Hematopoietic multipotent progenitor cell treated with erythropoietin and hydrocortisone succinate and interleukin-3 and kit ligand, for 17 days (in vitro differentiated cells): ENCODE results near the gene TPRG1.

ENCODE experiments used
- DNase-seq: peaks from one replicate; pipeline ENCODE4 v3.0.0-alpha.2; 2015; ENCODE audit warnings: low spot score

Gene TPRG1

GRCh38 chr3:189282741-189283140 is 111.0 kb downstream of the TPRG1 start:
- DNase-seq, result no peak

- no peak for DNase-seq
Observed at GRCh38 chr3:189286188-189286587, 114.4 kb downstream of the TPRG1 start.

- no peak for DNase-seq
Observed at GRCh38 chr3:189286916-189287315, 115.1 kb downstream of the TPRG1 start.

DNA sequence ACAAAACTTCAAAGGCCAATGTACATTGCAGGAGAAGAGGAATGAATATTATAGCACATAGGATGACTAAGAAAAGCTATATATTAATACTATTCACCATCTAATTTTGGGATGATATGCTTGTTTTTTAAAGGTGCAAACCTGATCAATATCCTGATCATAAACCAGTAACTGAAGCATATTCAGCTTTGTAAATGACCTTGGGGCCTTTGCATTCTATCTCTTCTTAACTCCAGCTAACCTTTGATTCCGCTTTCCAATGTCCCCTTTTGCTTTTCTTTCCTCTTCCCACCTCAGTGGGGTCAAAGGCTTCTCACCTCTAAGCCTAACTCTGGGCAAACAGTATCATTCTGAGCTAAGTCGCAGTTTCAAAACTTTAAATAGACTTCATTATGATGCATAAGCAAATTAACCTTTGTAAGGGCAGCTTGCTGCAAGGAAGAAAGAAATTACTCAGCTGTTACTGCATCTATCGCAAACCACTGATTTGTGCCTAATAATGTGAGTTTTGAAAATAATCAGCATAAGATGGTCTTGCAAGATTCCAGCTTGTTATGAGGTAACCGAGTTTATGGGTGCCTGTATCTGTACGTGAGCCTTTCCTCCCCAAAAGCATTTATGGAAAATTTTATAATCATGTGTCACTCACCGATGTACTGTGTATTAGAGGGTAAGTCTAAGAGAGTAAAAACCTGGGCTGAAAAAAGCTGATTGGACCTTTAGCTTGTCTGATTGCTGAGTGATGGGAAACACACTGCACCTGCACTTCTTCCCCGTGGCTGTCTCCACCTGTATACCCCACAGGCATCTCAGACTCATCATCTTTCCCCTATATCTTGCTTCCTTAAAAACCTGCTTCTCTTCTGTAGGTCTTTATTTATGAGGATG is 116.8 kb downstream of the TPRG1 start:
- no peak for DNase-seq

DNA sequence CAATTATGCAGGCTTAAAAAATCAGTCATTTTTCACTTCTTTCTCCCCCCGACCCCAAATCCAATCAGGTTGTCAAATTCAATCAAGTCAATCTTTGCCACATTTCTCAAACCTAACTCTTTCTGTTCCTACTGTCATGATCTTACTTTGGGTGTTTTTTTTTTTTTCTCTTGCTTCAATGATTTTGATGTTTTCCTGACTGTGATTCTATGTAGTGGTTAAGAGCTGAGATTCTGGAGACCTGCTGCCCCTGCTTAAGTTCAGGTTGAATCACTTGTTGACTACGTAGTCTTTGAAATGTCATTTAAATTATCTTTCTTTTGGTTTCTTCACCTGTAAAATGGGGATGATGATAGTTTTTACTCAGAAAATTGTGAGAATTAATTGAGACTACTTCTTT is 117.5 kb downstream of the TPRG1 start:
- DNase-seq, result no peak

DNA sequence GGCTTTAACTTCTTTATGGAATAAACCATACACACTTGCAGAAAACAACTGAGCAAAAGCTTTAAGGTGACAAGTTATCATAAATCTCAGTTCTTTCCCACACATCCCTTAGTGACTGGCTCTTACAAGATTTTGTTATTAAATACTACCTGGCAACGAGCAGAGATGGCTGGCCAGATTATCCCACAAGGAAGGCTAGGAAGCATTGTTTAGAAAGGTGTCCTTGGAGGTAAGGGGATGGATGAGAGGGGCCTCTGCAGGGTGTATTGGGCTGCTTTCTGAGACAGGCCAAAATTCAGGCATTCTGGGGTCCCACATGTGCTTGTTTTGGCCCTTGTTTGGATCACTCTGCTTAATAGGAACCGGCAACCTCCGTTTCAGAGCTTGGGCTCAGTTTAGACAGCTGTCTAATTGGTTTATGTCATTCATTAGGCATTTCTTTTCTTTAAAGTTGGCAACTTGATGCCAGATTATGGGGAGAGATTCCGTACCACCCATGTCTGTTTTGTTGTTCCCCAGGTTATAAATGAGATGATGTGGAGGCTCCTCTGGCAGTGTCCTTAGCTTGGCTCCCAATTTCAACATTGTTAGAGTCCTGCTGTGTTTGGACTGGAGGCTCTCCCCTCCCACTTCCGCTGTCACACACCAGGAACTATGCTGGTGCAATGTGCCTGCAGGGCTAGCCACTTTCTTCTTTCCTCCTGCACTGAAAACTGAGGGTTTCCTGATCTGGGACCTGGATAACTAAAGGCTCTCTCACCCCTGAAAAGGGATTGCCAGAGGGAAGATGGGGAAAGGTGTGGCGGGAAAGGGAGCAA is 121.1 kb downstream of the TPRG1 start:
- DNase-seq, result no peak

GRCh38 chr3:189294649-189295048 is 122.9 kb downstream of the TPRG1 start:
- no peak for DNase-seq

DNA sequence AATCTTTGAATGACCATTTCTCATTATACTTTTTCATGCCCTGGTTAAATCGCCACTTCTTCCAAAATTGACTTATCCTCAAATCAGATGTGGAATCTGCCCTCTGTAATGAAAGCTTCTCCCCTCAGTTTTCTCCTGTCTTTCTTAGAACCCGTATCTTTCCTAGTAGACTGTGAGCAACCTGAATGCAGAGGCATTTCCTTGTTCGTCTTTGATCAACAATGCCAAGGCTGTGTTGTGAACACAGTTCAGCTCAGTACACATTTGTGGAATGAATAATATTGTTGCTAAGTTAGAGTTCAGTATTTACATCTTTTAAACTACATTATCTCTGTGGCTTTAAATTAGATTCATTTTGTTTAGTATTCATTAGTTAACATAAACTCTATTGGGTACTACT is 123.3 kb downstream of the TPRG1 start:
- no peak for DNase-seq

DNA sequence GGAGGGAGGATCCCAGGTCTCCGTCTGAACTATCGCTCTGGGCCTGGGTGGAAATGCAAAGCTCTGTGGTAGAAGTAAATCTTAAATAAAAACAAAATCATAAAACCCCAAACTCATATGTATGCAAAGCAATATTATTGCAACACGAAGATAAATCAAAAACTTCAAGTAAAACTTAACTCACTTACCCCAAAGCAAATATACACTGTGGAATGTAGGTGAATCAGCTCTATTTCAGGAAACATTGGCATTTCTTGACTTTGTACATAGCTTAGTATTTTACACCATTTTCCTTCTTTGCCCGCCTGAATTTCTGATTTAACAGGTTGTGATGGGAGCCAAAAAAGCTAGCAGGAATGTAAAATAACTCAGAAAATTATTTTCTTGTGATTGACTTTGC is 126.2 kb downstream of the TPRG1 start:
- DNase-seq, result no peak

- DNase-seq, result no peak
Observed at GRCh38 chr3:189298469-189299375, 127.0 kb downstream of the TPRG1 start.

DNA sequence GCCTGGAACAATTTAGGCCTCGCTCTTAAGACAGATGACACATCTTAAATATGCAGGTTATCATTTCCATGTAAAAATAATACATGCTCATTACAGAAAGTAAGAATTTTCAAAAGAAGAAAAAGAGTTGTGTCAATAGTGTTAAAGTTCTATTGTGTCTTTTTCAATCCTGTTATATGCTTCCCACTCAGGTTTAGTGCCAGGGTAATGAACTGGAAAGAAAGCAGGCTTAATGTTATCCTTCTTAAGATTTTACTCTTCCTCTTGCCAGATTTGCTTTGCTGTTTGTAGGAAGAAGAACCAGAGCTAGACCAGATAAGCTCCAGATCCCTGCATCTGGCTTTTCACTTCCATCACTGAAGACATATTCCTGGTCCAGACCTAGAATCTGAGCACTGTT is 128.6 kb downstream of the TPRG1 start:
- no peak for DNase-seq

GRCh38 chr3:189301479-189301878 is 129.7 kb downstream of the TPRG1 start:
- no peak for DNase-seq

DNA sequence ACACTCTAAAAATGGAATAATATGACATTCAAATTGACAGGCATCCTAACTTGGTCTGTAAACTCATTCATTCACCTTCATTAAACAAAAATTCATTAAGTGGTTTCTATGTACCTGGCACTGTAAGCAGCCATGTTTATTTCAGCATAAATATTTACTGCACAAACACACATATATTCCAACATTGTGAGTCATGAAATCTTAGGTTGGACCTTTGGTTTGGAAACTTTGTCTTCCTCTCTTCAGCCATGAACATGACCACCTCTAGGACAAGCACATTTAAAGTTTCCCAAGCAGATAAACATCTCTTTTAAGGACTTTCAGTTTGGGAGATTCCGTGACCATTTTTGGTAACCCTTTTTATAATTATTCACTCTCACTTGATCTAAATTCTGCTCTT is 131.8 kb downstream of the TPRG1 start:
- DNase-seq, result no peak

DNA sequence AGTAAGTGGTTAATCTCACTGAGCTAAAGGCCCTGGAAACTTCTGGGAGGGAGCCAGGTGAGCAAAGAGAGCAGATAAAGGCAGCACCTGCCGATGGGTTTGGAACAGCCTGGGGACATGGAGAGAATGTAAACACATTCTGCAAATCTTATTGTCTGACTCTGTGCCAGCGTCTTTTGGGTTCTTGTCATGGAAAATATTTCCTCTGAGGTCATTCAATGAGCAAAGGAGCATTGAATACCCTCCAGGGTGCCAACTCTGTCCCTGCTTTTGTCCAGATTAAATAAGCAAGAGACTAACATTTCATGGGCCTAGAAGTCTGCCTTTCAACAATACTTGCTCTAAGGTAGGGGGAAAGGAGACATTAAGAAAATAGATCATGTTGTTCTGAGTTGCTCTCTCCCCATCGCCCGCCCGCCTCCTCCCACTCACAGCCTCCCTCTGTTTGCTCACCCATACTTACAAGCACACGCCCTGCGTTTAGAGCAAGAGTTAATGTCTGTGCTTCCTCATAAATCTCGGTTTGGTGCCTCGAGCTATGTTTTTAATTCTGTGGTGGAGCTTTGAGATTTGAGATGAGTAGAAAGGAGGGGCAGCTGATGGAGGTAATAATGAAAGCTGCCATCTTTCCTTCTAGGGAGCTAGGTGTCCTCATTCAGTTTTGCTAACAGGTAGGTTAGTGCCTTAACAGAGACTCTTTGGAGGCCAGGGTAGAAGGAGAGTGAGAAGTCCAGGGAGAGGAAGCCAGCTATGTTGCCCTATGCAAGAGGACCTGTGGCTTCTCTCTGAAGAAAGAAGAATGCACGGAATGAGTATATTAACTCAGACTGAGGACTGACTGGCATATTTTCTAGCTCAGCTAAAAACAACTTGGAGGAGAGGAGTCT is 132.9 kb downstream of the TPRG1 start:
- no peak for DNase-seq

GRCh38 chr3:189305412-189305811 is 133.6 kb downstream of the TPRG1 start:
- DNase-seq, result no peak

DNA sequence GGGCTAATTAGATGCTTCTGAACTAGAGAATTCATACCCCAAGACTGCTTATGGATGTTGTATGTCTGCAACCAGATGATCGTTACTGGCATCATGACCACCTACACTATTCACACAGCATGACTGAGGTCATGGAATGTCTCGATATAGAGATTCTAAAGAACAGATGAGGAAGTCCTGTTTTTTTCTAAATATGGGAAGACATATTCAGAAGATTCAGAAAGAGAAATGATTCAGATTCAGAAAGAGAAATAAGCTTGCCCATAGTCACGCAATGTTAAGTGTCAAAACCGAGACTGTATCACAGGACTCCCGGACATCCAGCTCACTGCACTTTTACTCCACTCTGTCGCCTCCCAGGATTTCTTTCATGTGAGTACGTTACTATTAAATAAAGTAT is 136.2 kb downstream of the TPRG1 start:
- DNase-seq, result no peak

- no peak for DNase-seq
Observed at GRCh38 chr3:189308608-189309007, 136.8 kb downstream of the TPRG1 start.

- DNase-seq, result no peak
Observed at GRCh38 chr3:189309400-189309975, 137.7 kb downstream of the TPRG1 start.

DNA sequence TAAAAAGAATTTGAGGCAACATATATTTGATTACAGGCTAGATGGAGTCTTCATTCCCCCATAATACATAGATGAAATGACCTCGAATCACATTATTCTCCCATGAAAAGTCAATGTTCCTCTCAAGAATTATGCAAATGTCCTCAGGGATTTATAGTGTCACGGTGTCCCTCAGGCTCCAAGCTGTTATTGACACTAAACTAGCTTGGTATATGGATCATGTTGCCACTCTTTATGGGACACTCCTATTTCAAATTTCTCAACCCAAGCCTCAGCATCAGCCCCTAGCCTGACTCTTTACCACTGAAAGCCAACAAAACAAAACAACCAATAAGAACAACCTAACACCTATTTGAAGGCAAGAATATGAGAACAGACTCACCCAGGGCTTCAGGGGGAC is 139.8 kb downstream of the TPRG1 start:
- no peak for DNase-seq

- no peak for DNase-seq
Observed at GRCh38 chr3:189312866-189313265, 141.1 kb downstream of the TPRG1 start.
